NCI-H2196 (cell line): Measurements from ENCODE around the gene CAV3.

Experiments used
- DNase-seq: peaks from one replicate; lab custom pipeline; 2025; ENCODE audit not compliant: unreplicated experiment; lab: John Stamatoyannopoulos, UW

Gene CAV3

DNA sequence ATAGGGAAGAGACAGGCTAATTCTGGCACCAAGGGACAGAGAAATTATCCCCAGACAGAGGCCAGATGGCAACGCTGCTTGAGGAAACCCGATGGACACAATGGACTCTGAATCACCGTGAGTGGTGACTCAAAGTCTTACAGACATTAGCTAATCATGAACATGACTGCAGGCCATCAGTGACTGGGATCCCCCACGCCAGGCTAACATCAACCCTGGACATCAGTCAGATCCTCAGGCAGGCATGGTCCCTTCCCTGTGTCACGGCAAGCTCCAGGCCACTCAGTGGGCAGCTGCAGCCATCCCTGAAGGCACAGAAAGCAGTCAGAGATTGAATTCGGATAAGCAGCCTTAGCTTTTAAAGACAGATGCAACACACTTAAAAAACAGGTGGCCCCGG is 59.6 kb downstream of the CAV3 start:
- no peak for DNase-seq

GRCh38 chr3:8794247-8794646 is 60.6 kb downstream of the CAV3 start:
- no peak for DNase-seq
